CD14-positive monocyte (primary cell): ENCODE measurements around the gene SRR. TPM values are rescaled to one million over a fixed set of nuclear protein-coding genes. Genes with fewer than 3 reads are reported as not detected.
A peak's percentile ranks its signal among the peaks of the same experiment; 100 is the strongest.

ENCODE experiments used
- DNase-seq, 3 donors: peaks; one replicate each; pipeline ENCODE4 v3.0.0-alpha.2; 2011 to 2022
- H2AFZ ChIP-seq: 2 replicates; pipeline ENCODE4 v1.6.0; 2012; ENCODE audit warnings: mild to moderate bottlenecking, low read depth, low read length, inconsistent platforms; ENCODE audit not compliant: insufficient read depth, poor library complexity, severe bottlenecking
- H3K27ac ChIP-seq, 2 donors: 1 replicate in 1 of 2; 2 replicates in 1 of 2; pipeline ENCODE4 v1.5.1; 2012 to 2013; ENCODE audit warnings: low read length in 2 of 2, control low read depth in 1 of 2, inconsistent platforms in 1 of 2, low read depth in 1 of 2, mild to moderate bottlenecking in 1 of 2
- H3K27me3 ChIP-seq, 2 donors: one replicate each; pipeline versions ENCODE4 v1.6.0 to v1.6.1; 2011 to 2013; ENCODE audit warnings: low read length in 2 of 2; ENCODE audit not compliant: control insufficient read depth in 2 of 2, insufficient read depth in 2 of 2
- H3K36me3 ChIP-seq, 2 donors: replicated peaks in 1 of 2; 1 replicate in 1 of 2; 2 replicates in 1 of 2; pipeline versions ENCODE4 v1.5.1 to v1.6.1; 2012 to 2013; ENCODE audit warnings: low read length in 2 of 2, control low read depth in 1 of 2, inconsistent platforms in 1 of 2, mild to moderate bottlenecking in 1 of 2; ENCODE audit not compliant: insufficient read depth in 2 of 2, control insufficient read depth in 1 of 2
- H3K4me1 ChIP-seq, 2 donors: 1 replicate in 1 of 2; 2 replicates in 1 of 2; pipeline versions ENCODE4 v1.5.1 to v1.6.1; 2012 to 2013; ENCODE audit warnings: low read length in 2 of 2, control low read depth in 1 of 2, inconsistent platforms in 1 of 2, mild to moderate bottlenecking in 1 of 2, moderate library complexity in 1 of 2; ENCODE audit not compliant: insufficient read depth in 2 of 2, control insufficient read depth in 1 of 2
- H3K4me2 ChIP-seq: replicated peaks from 2 replicates; pipeline ENCODE3; 2012; ENCODE audit warnings: low read length, moderate library complexity, mild to moderate bottlenecking; ENCODE audit not compliant: poor library complexity, severe bottlenecking; ENCODE audit errors: extremely low read depth
- H3K4me3 ChIP-seq, 3 experiments: fragments of 200-600 bp in 1 of 3; sonication (generic) in 1 of 3; replicated peaks in 1 of 3; 1 replicate in 2 of 3; 2 replicates in 1 of 3; pipeline ENCODE4 v1.5.1; 2011 to 2013; ENCODE audit warnings: low read length in 3 of 3, mild to moderate bottlenecking in 3 of 3, control low read depth in 2 of 3, low read depth in 2 of 3, inconsistent platforms in 1 of 3, moderate library complexity in 1 of 3
- H3K79me2 ChIP-seq: 2 replicates; pipeline ENCODE4 v1.6.0; 2012; ENCODE audit warnings: mild to moderate bottlenecking, control low read depth, inconsistent platforms, low read length, moderate library complexity; ENCODE audit not compliant: insufficient read depth
- H3K9ac ChIP-seq: 2 replicates; pipeline ENCODE4 v1.6.0; 2017; ENCODE audit warnings: low read length, mild to moderate bottlenecking; ENCODE audit not compliant: insufficient read depth, poor library complexity, severe bottlenecking
- H3K9me3 ChIP-seq, 2 donors: replicated peaks in 1 of 2; 1 replicate in 1 of 2; 2 replicates in 1 of 2; pipeline versions ENCODE4 v1.5.1 to v1.6.1; 2012 to 2013; ENCODE audit warnings: low read length in 2 of 2, control low read depth in 1 of 2; ENCODE audit not compliant: control insufficient read depth in 1 of 2, insufficient read depth in 1 of 2
- H4K20me1 ChIP-seq: 2 replicates; pipeline ENCODE4 v1.6.0; 2012; ENCODE audit warnings: mild to moderate bottlenecking, low read length, control low read depth, moderate library complexity; ENCODE audit not compliant: insufficient read depth
- H3K27ac Mint-ChIP-seq, 7 donors: one replicate each; pipeline ENCODE4 v1.8.0; 2020; ENCODE audit warnings: mild to moderate bottlenecking in 7 of 7, mixed read lengths in 7 of 7, moderate library complexity in 6 of 7, inconsistent platforms in 2 of 7
- H3K27me3 Mint-ChIP-seq, 3 donors: one replicate each; pipeline ENCODE4 v1.8.0; 2021 to 2022; ENCODE audit warnings: low read depth in 3 of 3, mild to moderate bottlenecking in 3 of 3, mixed read lengths in 3 of 3, moderate library complexity in 3 of 3, inconsistent platforms in 1 of 3
- H3K36me3 Mint-ChIP-seq, 2 donors: one replicate each; pipeline ENCODE4 v1.8.0; 2020; ENCODE audit warnings: mixed read lengths in 2 of 2, inconsistent platforms in 1 of 2, mild to moderate bottlenecking in 1 of 2
- H3K4me1 Mint-ChIP-seq: one replicate; pipeline ENCODE4 v1.8.0; 2020; ENCODE audit warnings: mild to moderate bottlenecking, mixed read lengths
- H3K4me3 Mint-ChIP-seq, 2 donors: one replicate each; pipeline ENCODE4 v1.8.0; 2020; ENCODE audit warnings: mild to moderate bottlenecking in 2 of 2, mixed read lengths in 2 of 2, moderate library complexity in 1 of 2
- H3K9me3 Mint-ChIP-seq, 7 donors: one replicate each; pipeline ENCODE4 v1.8.0; 2020 to 2022; ENCODE audit warnings: mixed read lengths in 7 of 7, mild to moderate bottlenecking in 6 of 7, moderate library complexity in 6 of 7, inconsistent platforms in 2 of 7
- CTCF ChIP-seq: fragments of 200-600 bp; IDR thresholded peaks from one replicate; pipeline ENCODE4 v1.8.0; 2022; ENCODE audit warnings: antibody characterized with exemption, mild to moderate bottlenecking
- WGBS: methylation state at CpG from one replicate; pipeline ENCODE4 v1.1.5; 2013; ENCODE audit warnings: missing lambda C conversion rate; ENCODE audit not compliant: insufficient coverage; 5-methylcytosine and 5-hydroxymethylcytosine counted together
- intact Hi-C, 2 donors: fragments of 100-400 bp; cut with micrococcal nuclease; formaldehyde crosslinking; loops; one replicate each; pipeline versions ENCODE4 v1.15.0 to v1.15.1; 2023
- polyA plus RNA-seq, 3 donors: library from polyadenylated mRNA; depleted of rRNA in 1 of 3; unstranded in 2 of 3; stranded (reverse) in 1 of 3; fragments of 300-500 nt in 2 of 3; fragments of >200 nt in 1 of 3; fragmentation: Illumina TruSeq in 2 of 3; gene quantifications; 1 replicate in 2 of 3; 2 replicates in 1 of 3; pipeline ENCODE4 v1.2.3, GENCODE V29; 2012 to 2021

Gene SRR
- polyA plus RNA-seq, 3 donors: 3.4 to 5.7 (median 3.7) TPM

GRCh38 chr17:2361010-2361760 is 57.4 kb downstream of the SRR start:
- intact Hi-C loops: no loop called here
- no peak overlapping the region for H3K4me2 ChIP-seq

GRCh38 chr17:2362016-2362415 is 58.3 kb downstream of the SRR start:
- DNase-seq: no peak
- Histone ChIP-seq H3K4me1 (no peaks in the 10 kb centered on the region), H3K4me3 (no peak overlapping the region), H3K27me3 (no peaks in the 10 kb centered on the region), H4K20me1 (no peaks in the 10 kb centered on the region), H3K27ac (no peak overlapping the region), H3K79me2 (no peaks in the 10 kb centered on the region), H3K9me3 (no peaks in the 10 kb centered on the region), H3K36me3 (peaks cover 11 to 33% of the 10 kb centered on the region in 2 donors), H2AFZ (no peak overlapping the region), H3K9ac (no peak overlapping the region), H3K4me2 (no peak overlapping the region)
- WGBS: 98% methylated on average over 20 of the region's 20 CpGs
- Mint-ChIP-seq H3K27ac (no peak overlapping the region), H3K27me3 (peaks cover 0 to 4% (median 3%) of the 10 kb centered on the region in 3 donors), H3K36me3 (peaks cover 28 to 43% of the 10 kb centered on the region in 2 donors), H3K4me1 (no peaks in the 10 kb centered on the region), H3K4me3 (no peak overlapping the region), H3K9me3 (peaks cover 0 to 3% (median 0%) of the 10 kb centered on the region in 7 donors)
- intact Hi-C loops: no loop called here
- TF ChIP-seq CTCF: no peak

More at GRCh38 chr17:2361010-2361760, 57.4 kb downstream of the SRR start:
- Histone ChIP-seq H3K79me2 (no peaks in the 10 kb centered on the region), H2AFZ (no peak overlapping the region), H3K36me3 (peaks cover 5 to 30% of the 10 kb centered on the region in 2 donors), H3K27ac (no peak overlapping the region), H3K9me3 (no peaks in the 10 kb centered on the region), H4K20me1 (no peaks in the 10 kb centered on the region), H3K9ac (no peak overlapping the region), H3K27me3 (no peaks in the 10 kb centered on the region), H3K4me1 (no peaks in the 10 kb centered on the region), H3K4me3 (no peak overlapping the region)
- Mint-ChIP-seq H3K4me1 (no peaks in the 10 kb centered on the region), H3K9me3 (peaks cover 0 to 3% (median 0%) of the 10 kb centered on the region in 7 donors), H3K27ac (peak overlapping the region in 1 of 7 donors; percentile 5), H3K36me3 (peaks cover 21 to 37% of the 10 kb centered on the region in 2 donors), H3K27me3 (peaks cover 0 to 4% (median 3%) of the 10 kb centered on the region in 3 donors), H3K4me3 (no peak overlapping the region)
- no peak for DNase-seq
- no peak for TF ChIP-seq CTCF
- 91% methylated on average over 16 of the region's 21 CpGs for WGBS
